Small intestine (tissue), 7 donors: ENCODE measurements around the gene SULT1C3. TPM values are rescaled to one million over a fixed set of nuclear protein-coding genes. Genes with fewer than 3 reads are reported as not detected.
A peak's percentile ranks its signal among the peaks of the same experiment; 100 is the strongest.

Experiments used
- DNase-seq, 2 donors: peaks; one replicate each; pipeline versions ENCODE4 v3.0.0 to v3.0.0-alpha.2; 2013
- FAIRE-seq: peaks from 2 replicates; lab custom pipeline; 2012; peaks lifted over from hg19 to GRCh38; lab: Jason Lieb, UNC
- H3K27ac ChIP-seq, 3 donors: one replicate each; pipeline ENCODE4 v1.5.1; 2013; ENCODE audit warnings: low read length in 2 of 3, mild to moderate bottlenecking in 2 of 3, control low read depth in 1 of 3, inconsistent platforms in 1 of 3, low read depth in 1 of 3, moderate library complexity in 1 of 3
- H3K27me3 ChIP-seq, 3 donors: one replicate each; pipeline ENCODE4 v1.6.1; 2013; ENCODE audit warnings: low read length in 3 of 3, inconsistent platforms in 1 of 3; ENCODE audit not compliant: control insufficient read depth in 3 of 3, insufficient read depth in 3 of 3
- H3K36me3 ChIP-seq, 3 donors: one replicate each; pipeline ENCODE4 v1.6.1; 2013; ENCODE audit warnings: low read length in 3 of 3, inconsistent platforms in 1 of 3, low read depth in 1 of 3, mild to moderate bottlenecking in 1 of 3, moderate library complexity in 1 of 3; ENCODE audit not compliant: control insufficient read depth in 3 of 3, insufficient read depth in 2 of 3
- H3K4me1 ChIP-seq, 3 donors: one replicate each; pipeline ENCODE4 v1.6.1; 2013; ENCODE audit warnings: low read length in 2 of 3, inconsistent platforms in 1 of 3, low read depth in 1 of 3, mild to moderate bottlenecking in 1 of 3, moderate library complexity in 1 of 3; ENCODE audit not compliant: control insufficient read depth in 3 of 3, insufficient read depth in 2 of 3
- H3K4me3 ChIP-seq, 3 donors: one replicate each; pipeline ENCODE4 v1.5.1; 2013; ENCODE audit warnings: low read length in 3 of 3, control low read depth in 1 of 3, inconsistent platforms in 1 of 3, low read depth in 1 of 3, mild to moderate bottlenecking in 1 of 3, moderate library complexity in 1 of 3
- H3K9me3 ChIP-seq, 2 donors: one replicate each; pipeline ENCODE4 v1.6.1; 2013; ENCODE audit warnings: low read depth in 1 of 2, low read length in 1 of 2; ENCODE audit not compliant: control insufficient read depth in 2 of 2, insufficient read depth in 1 of 2
- WGBS, 3 donors: extraction: QIAGEN DNeasy Blood & Tissue Kit; methylation state at CpG; one replicate each; pipeline ENCODE4 v1.1.7; 2013; 5-methylcytosine and 5-hydroxymethylcytosine counted together
- polyA plus RNA-seq, 4 donors: library from polyadenylated mRNA; stranded (reverse) in 3 of 4; unstranded in 1 of 4; fragments of 200-250 nt in 3 of 4; fragments of 120-200 nt in 1 of 4; gene quantifications; one replicate each; pipeline versions ENCODE4 v1.2.1 to v1.2.3, GENCODE V29; 2013
- donor health status: healthy with polysubstance abuse.
- donor health status: control.
- donor health status: control.
- donor health status: Bipolar disorder and iron deficiency.
- donor health status: healthy.

Gene SULT1C3
- polyA plus RNA-seq, 4 donors, result 2.3 to 5.1 TPM; not detected in 2

GRCh38 chr2:108287169-108287568 is 47.4 kb downstream of the SULT1C3 start:
- H3K4me3 ChIP-seq, result no peak overlapping the region
- DNase-seq (no peak), FAIRE-seq (no peak)
- peaks cover 2 to 34% (median 3%) of the 10 kb centered on the region in 3 donors for H3K4me1 ChIP-seq
- H3K27me3 ChIP-seq, result no peaks in the 10 kb centered on the region
- peaks cover 0 to 12% of the 10 kb centered on the region in 2 donors for H3K9me3 ChIP-seq
- 92 to 97% (median 92%) methylated on average over 2 of the region's 2 CpGs for WGBS, 3 donors
- H3K36me3 ChIP-seq, result peaks cover 0 to 10% (median 0%) of the 10 kb centered on the region in 3 donors
- peak overlapping the region in 1 of 3 donors; percentile 96 for H3K27ac ChIP-seq

DNA sequence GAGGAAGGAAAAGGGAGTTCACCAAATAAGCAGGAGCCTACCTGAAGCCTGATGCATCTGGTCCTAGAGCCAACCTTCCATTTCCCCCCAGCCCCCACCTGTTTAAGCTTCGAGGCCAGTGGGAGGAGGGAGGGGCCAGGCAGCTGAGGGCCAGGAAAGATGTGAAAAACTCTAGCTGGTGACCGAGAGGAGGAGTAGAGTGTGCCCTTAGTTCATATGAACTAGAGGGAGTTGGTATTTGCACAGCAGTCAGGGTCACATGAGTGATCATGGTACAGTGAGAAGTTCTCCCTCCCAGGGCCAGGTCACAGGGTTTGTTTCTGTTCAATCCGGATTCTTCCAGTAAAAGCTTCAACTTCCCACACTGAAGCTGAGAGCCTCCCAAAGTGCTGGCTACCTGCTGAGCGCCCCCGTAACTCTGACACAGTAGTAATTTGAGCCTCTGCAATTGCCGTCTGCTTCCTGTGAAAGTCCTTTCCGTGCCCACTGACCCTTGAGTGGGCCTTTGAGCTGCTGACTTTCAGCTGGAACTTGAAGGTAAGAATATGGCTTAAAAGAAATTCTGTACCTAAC is 48.9 kb downstream of the SULT1C3 start, which contains the start of gene SULT1C2:
SULT1C2 (plus strand) TSS at position 362 of the 573 bp plus-strand sequence. CDS start 4,773 bp downstream, outside the sequence.
- Histone ChIP-seq H3K9me3 (peaks cover 0 to 12% of the 10 kb centered on the region in 2 donors), H3K27me3 (no peaks in the 10 kb centered on the region), H3K36me3 (peaks cover 0 to 12% (median 0%) of the 10 kb centered on the region in 3 donors), H3K4me3 (peak within 1 kb of the TSS in 1 of 3 donors; percentile 67), H3K4me1 (peaks cover 2 to 40% (median 3%) of the 10 kb centered on the region in 3 donors), H3K27ac (peak within 1 kb of the TSS in 1 of 3 donors; percentile 96)
- WGBS, 3 donors, result 32 to 41% (median 33%) methylated on average over 7 of the region's 7 CpGs
- FAIRE-seq (no peak), DNase-seq (peak; percentile 72 to 93)

DNA sequence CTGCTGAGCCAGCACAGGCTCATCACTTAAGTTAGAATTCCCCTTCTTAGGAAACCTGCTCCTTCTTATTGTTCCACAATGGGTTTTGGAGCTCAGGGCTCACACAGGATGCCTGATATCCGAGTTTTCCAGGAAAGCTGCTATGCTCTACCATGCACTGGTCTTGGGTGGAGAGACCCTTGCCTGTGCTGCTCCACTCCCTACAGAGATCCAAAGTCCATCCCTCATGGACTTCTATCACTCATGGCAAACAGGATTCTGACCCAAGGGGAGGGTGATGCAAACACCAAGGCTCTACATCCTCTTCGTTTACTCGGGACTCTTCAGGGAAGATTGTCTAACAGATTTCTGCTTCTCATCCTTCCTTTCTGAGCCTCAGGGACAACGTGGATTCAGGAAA is 54.1 kb downstream of the SULT1C3 start:
- FAIRE-seq (no peak), DNase-seq (peak in 1 of 2 donors; percentile 54)
- Histone ChIP-seq H3K4me1 (peaks cover 0 to 29% (median 2%) of the 10 kb centered on the region in 3 donors), H3K36me3 (peaks cover 0 to 50% (median 0%) of the 10 kb centered on the region in 3 donors), H3K27me3 (no peaks in the 10 kb centered on the region), H3K27ac (peak overlapping the region in 1 of 3 donors; percentile 46), H3K9me3 (peaks cover 0 to 12% of the 10 kb centered on the region in 2 donors), H3K4me3 (no peak overlapping the region)
- 64 to 68% (median 65%) methylated on average over 4 of the region's 4 CpGs for WGBS, 3 donors

DNA sequence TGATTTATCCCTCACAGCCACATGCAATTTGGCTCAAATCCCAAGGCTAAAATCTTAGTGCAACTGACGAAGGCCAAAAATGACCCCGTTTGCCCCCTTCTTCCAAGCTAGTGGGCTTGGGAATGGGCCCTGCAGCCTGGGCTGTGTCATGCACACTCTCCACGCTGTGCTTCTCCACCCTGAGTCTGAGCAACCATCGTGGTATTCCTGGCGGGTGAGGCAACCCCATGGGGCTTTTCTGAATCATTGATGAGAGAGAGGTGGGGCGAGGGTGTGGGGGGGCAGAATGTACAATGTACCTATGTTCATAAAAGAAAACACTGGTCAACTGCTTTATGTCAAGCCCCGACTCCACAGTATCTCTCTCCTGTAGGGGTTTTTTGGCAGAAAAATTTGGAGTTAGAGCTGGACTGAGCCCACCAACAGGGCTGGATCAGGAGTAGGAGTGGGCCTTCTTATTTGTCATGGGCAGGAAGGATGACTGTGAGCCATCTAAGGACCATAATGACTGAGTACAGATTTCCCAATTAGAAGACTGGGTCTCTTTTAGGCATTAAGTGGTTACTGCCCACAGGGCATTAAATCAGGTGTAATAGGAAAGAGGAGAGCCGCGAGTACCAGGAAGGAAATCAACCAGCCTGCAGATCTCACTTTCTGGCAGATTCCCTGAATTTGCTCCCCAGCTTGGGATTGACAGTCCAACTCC is 57.8 kb downstream of the SULT1C3 start:
- Histone ChIP-seq H3K36me3 (peaks cover 0 to 70% (median 0%) of the 10 kb centered on the region in 3 donors), H3K9me3 (no peaks in the 10 kb centered on the region), H3K27ac (no peak overlapping the region), H3K4me3 (no peak overlapping the region), H3K27me3 (no peaks in the 10 kb centered on the region), H3K4me1 (peaks cover 0 to 26% (median 2%) of the 10 kb centered on the region in 3 donors)
- WGBS, 3 donors, result 79 to 87% (median 83%) methylated on average over 9 of the region's 9 CpGs
- DNase-seq (no peak), FAIRE-seq (no peak)

DNA sequence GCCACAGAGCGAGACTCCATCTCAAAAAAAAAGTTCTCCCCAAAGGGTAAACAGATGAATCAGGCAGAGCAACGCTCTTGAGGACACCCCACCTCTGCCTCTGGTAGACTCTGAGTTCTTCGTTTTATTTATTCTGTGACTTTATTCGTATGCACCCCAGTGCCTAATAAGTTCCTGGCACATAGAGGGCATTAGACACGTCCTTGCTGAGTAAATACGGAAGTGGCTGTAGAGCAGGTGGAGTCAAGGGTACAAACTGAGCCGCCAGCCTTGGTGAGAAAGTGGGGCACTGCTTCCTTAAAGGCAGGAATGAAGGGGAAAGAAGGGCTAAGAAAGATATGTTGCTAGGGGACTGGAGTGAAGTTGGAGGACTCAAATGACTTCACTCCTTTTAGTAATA is 61.8 kb downstream of the SULT1C3 start:
- Histone ChIP-seq H3K27ac (no peak overlapping the region), H3K4me1 (no peaks in the 10 kb centered on the region), H3K9me3 (no peaks in the 10 kb centered on the region), H3K36me3 (peaks cover 0 to 65% (median 0%) of the 10 kb centered on the region in 3 donors), H3K27me3 (no peaks in the 10 kb centered on the region), H3K4me3 (no peak overlapping the region)
- DNase-seq, result peak in 1 of 2 donors; percentile 63
- FAIRE-seq, result no peak
- 51 to 76% (median 53%) methylated on average over 7 of the region's 7 CpGs for WGBS, 3 donors

- Histone ChIP-seq H3K27ac (no peak overlapping the region), H3K36me3 (peaks cover 0 to 49% (median 0%) of the 10 kb centered on the region in 3 donors), H3K4me3 (no peak overlapping the region), H3K4me1 (no peaks in the 10 kb centered on the region), H3K27me3 (no peaks in the 10 kb centered on the region), H3K9me3 (no peaks in the 10 kb centered on the region)
- DNase-seq, result no peak
- FAIRE-seq, result no peak
- 74 to 93% (median 78%) methylated on average over 2 of the region's 2 CpGs for whole genome bisulfite sequencing, 3 donors
Measured at GRCh38 chr2:108304975-108305374, 65.2 kb downstream of the SULT1C3 start.

DNA sequence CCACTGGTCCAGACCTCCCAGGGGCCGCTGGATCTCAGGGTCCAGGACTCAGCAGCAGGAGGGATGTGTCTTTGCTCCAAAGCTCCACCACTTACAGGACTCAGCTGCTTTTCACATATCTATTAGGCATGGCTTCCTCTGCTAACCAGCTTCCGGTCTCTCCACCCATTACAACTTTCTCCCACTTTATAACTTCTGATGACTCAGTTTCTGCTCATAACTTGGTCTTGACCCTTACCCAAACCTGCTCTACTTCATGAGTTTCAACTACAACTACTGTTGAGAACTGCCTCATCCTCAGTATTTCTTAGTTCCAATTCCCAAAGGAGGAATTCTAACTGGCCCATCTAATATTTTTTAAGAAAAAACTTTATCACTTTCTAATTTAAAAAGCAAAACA is 66.1 kb downstream of the SULT1C3 start:
- 93 to 100% (median 96%) methylated on average over 2 of the region's 2 CpGs for WGBS, 3 donors
- no peak overlapping the region for H3K4me3 ChIP-seq
- H3K27me3 ChIP-seq, result no peaks in the 10 kb centered on the region
- FAIRE-seq (no peak), DNase-seq (no peak)
- H3K9me3 ChIP-seq, result no peaks in the 10 kb centered on the region
- no peak overlapping the region for H3K27ac ChIP-seq
- no peaks in the 10 kb centered on the region for H3K4me1 ChIP-seq
- H3K36me3 ChIP-seq, result peaks cover 0 to 40% (median 0%) of the 10 kb centered on the region in 3 donors

DNA sequence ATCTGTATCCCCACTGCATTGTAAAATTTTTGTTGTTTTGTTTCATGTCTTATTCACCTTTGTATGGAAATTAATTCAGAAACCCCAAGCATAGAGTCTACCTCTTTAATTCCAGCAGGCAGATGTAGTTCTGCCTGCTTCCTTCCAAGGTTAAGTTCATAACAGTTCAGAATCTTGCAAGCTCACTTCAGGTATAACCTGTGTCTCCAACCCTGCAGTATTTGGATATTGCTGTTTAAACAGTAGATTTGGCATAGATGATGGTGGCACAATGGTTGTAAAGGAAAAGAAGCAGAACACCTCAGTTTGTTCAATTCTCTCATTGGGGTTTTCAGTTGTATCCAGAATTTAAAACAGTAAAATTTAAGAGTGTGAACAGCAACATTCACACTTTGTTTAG is 70.1 kb downstream of the SULT1C3 start:
- DNase-seq, result no peak
- Histone ChIP-seq H3K9me3 (peaks cover 0 to 9% of the 10 kb centered on the region in 2 donors), H3K27me3 (no peaks in the 10 kb centered on the region), H3K36me3 (peaks cover 0 to 28% (median 0%) of the 10 kb centered on the region in 3 donors), H3K27ac (no peak overlapping the region), H3K4me3 (no peak overlapping the region), H3K4me1 (peaks cover 0 to 19% (median 0%) of the 10 kb centered on the region in 3 donors)
- no peak for FAIRE-seq
